DND-41 (cell line): ENCODE measurements around the gene ATP5F1A.

Source experiments
- EZH2 ChIP-seq: IDR thresholded peaks from 3 replicates; pipeline ENCODE4 v1.6.1; 2012; ENCODE audit warnings: borderline replicate concordance, low read depth, mild to moderate bottlenecking, moderate library complexity, low read length, inconsistent platforms; ENCODE audit not compliant: severe bottlenecking
- TF ChIP-seq, protein P1 (sequence below): IDR thresholded peaks from 2 replicates; pipeline ENCODE4 v1.5.1; 2012; ENCODE audit warnings: borderline replicate concordance, low read length, moderate library complexity, mild to moderate bottlenecking; ENCODE audit not compliant: poor library complexity, severe bottlenecking; ENCODE audit errors: extremely low read depth

DNA sequence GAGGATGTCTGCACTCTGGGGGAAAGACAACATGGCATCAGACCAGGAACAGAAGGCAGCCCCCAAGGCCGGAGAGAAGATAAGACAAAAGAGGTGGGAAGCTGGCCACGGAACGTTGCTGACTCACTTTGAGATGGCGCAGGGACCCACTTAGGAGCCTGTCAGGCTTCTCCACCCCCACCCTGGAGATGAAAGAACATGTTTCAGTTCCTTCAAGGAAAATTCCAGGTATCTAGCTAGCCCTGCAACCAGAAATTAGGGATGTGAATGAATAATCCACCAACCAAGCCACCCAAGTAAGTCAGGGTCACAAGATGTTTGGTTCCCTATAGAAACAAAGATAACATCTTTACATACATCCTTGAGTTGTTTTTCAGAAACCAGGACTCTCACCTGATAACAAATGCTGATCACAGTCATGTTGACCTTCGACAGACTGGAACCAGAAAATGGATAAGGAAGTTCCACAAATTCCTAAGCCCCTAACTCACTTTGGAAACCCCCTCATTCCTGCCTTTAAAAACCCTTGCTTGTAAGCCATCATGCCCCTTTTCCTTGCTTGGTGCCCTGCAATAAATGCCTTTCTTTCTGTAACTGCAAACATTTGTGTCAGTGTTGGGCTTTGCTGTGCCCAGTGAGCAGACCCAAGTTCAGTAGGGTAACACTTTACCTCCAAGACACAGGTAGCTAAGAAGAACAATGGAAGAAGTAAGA, 57.9 kb downstream of the ATP5F1A start:
- no peak for TF ChIP-seq EZH2
- TF ChIP-seq, protein P1, sequence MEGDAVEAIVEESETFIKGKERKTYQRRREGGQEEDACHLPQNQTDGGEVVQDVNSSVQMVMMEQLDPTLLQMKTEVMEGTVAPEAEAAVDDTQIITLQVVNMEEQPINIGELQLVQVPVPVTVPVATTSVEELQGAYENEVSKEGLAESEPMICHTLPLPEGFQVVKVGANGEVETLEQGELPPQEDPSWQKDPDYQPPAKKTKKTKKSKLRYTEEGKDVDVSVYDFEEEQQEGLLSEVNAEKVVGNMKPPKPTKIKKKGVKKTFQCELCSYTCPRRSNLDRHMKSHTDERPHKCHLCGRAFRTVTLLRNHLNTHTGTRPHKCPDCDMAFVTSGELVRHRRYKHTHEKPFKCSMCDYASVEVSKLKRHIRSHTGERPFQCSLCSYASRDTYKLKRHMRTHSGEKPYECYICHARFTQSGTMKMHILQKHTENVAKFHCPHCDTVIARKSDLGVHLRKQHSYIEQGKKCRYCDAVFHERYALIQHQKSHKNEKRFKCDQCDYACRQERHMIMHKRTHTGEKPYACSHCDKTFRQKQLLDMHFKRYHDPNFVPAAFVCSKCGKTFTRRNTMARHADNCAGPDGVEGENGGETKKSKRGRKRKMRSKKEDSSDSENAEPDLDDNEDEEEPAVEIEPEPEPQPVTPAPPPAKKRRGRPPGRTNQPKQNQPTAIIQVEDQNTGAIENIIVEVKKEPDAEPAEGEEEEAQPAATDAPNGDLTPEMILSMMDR = no peak
